Upper lobe of right lung (tissue), 1 donor: Measurements from ENCODE around the gene MMS22L. TPM values are rescaled to one million over a fixed set of nuclear protein-coding genes. Genes with fewer than 3 reads are reported as not detected.
A peak's percentile ranks its signal among the peaks of the same experiment; 100 is the strongest.

Experiments
- ATAC-seq: fragments of 200-7000 bp; cut with Tn5 transposase; one replicate; pipeline ENCODE4 v1.9.1; 2020; ENCODE audit warnings: mild to moderate bottlenecking, moderate library complexity
- DNase-seq: peaks from one replicate; pipeline ENCODE4 v3.0.0-alpha.2; 2020
- H3K27ac ChIP-seq: fragments of 200-600 bp; one replicate; pipeline ENCODE4 v1.8.0; 2022
- H3K27me3 ChIP-seq: fragments of 200-600 bp; one replicate; pipeline ENCODE4 v1.8.0; 2022; ENCODE audit warnings: mild to moderate bottlenecking
- H3K36me3 ChIP-seq: fragments of 200-600 bp; one replicate; pipeline ENCODE4 v1.8.0; 2022
- H3K4me1 ChIP-seq: fragments of 200-600 bp; one replicate; pipeline ENCODE4 v1.8.0; 2022
- H3K4me3 ChIP-seq: fragments of 200-600 bp; one replicate; pipeline ENCODE4 v1.8.0; 2022; ENCODE audit warnings: mild to moderate bottlenecking
- H3K9me3 ChIP-seq: fragments of 200-600 bp; one replicate; pipeline ENCODE4 v1.8.0; 2022
- intact Hi-C: fragments of 100-400 bp; cut with DNase I; formaldehyde crosslinking; loops from one replicate; pipeline ENCODE4 v1.11.0; 2022
- total RNA-seq: library from RNA; stranded (reverse); fragmentation: NEBNext Ultra II Directional; extraction: Animal tissue kit (Norgen Biotek cat#: 25700); gene quantifications from one replicate; pipeline ENCODE4 v1.2.1, GENCODE V29; 2021
- TF ChIP-seq, protein P1 (sequence below): fragments of 200-600 bp; IDR thresholded peaks from one replicate; pipeline ENCODE4 v1.8.0; 2022; ENCODE audit warnings: antibody characterized with exemption
- donor health status: DM: no; HTN: yes; CAD: no; lungs with severe emphysema.

The MMS22L gene
- total RNA-seq, 1 donor from 2014 or later, result 6.8 TPM

DNA sequence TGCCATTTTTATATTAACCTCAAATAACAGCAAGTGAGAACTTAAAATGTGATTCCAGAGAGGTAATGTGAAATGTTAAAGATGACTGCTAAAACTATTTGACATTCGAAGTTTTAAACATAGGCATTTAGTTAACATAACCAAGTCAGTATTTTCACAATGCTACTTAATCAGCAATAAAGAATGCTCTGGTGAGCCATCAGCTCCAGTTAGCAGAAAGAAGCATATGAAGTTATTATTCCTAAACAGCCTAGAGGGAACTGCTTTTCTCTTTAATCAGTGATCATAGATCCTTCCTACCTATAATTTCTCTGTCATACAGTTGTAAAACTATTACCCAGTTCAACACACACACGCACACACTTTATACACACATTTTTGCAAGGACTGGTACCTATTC lies 60.1 kb downstream of the MMS22L start:
- ATAC-seq, result no peak
- Histone ChIP-seq H3K4me3 (no peak overlapping the region), H3K27me3 (no peaks in the 10 kb centered on the region), H3K9me3 (no peaks in the 10 kb centered on the region), H3K36me3 (no peaks in the 10 kb centered on the region), H3K4me1 (no peaks in the 10 kb centered on the region), H3K27ac (no peak overlapping the region)
- DNase-seq, result no peak
- intact Hi-C loops, result no loop called here
- TF ChIP-seq, protein P1, sequence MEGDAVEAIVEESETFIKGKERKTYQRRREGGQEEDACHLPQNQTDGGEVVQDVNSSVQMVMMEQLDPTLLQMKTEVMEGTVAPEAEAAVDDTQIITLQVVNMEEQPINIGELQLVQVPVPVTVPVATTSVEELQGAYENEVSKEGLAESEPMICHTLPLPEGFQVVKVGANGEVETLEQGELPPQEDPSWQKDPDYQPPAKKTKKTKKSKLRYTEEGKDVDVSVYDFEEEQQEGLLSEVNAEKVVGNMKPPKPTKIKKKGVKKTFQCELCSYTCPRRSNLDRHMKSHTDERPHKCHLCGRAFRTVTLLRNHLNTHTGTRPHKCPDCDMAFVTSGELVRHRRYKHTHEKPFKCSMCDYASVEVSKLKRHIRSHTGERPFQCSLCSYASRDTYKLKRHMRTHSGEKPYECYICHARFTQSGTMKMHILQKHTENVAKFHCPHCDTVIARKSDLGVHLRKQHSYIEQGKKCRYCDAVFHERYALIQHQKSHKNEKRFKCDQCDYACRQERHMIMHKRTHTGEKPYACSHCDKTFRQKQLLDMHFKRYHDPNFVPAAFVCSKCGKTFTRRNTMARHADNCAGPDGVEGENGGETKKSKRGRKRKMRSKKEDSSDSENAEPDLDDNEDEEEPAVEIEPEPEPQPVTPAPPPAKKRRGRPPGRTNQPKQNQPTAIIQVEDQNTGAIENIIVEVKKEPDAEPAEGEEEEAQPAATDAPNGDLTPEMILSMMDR, result no peak

DNA sequence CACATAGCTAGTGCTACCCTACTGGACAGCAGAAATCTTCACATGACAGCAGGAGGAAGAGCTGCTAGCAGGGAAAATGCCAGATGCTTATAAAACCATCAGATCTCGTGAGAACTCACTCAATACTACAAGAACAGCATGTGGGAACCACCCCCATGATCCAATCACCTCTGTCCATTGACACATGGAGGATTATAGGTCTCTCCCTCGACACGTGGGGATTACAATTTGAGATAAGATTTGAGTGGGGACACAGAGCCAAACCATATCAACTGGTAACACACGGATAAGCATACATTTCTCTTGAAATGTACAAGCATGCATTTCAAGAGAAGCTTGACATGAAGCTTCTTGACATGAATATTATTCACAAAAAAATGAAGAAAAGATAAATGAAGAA lies 64.1 kb downstream of the MMS22L start:
- H3K4me1 ChIP-seq, result no peaks in the 10 kb centered on the region
- H3K4me3 ChIP-seq, result no peak overlapping the region
- H3K36me3 ChIP-seq, result no peaks in the 10 kb centered on the region
- no peak for ATAC-seq
- H3K27ac ChIP-seq, result no peak overlapping the region
- no peak for DNase-seq
- H3K9me3 ChIP-seq, result no peaks in the 10 kb centered on the region
- intact Hi-C loops, result no loop called here
- no peaks in the 10 kb centered on the region for H3K27me3 ChIP-seq
- TF ChIP-seq, protein P1, result no peak

DNA sequence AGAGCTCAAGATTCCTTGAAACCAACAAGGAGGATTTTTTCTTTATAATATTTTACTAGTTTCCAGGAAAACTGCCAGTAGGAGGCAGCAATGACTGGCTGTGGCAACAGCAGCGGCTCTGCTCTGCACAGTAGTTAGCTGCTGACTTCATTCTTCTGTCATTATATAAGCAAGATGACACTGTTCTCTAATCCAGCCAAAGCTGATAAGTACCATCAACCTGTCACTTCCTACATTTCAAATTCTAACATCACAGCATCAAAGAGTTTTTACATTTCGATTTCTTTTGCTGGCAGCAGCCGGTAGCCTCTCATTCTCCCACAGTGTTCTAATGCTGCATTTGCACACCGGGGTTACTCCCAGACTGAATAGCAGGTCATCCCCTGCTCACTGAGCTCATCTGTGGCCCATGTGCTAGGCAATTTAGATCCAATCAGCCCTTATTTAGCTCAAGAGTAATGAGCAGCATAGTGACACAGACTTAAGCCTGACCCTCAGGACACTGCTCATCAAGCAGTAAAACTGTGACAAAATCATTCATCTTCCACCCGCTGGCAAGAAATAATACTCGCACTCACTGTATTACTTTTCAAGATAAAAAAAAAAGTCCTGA lies 67.8 kb downstream of the MMS22L start:
- DNase-seq, result no peak
- H3K4me1 ChIP-seq, result no peaks in the 10 kb centered on the region
- peak; percentile 46 for ATAC-seq

DNA sequence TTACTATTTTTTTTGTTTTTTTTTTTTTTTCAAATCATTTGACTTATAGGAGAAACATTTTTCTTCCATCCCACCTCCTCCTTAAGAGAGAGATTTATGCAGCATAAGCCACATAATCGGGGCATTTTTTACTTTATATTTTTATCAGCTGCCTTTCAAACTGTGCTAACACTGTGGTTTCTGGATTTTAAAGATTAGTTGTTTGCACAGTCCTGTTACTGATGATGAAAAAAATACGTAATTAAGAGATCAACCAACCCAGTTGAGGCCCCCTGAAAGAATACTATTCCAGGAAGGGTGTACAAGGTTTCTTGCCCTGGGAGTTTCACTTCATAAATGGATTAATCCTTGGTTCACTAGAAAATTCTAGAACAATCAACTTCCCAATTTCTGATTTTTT lies 68.3 kb downstream of the MMS22L start:
- ATAC-seq, result no peak
- TF ChIP-seq, protein P1, result no peak
- intact Hi-C loops, result no loop called here

More for the DNA sequence above, 67.8 kb downstream of the MMS22L start:
- no peak overlapping the region for H3K27ac ChIP-seq
- no peaks in the 10 kb centered on the region for H3K27me3 ChIP-seq
- no peaks in the 10 kb centered on the region for H3K9me3 ChIP-seq
- H3K36me3 ChIP-seq, result no peaks in the 10 kb centered on the region
- intact Hi-C loops, result no loop called here
- no peak overlapping the region for H3K4me3 ChIP-seq
- TF ChIP-seq, protein P1, result peak; percentile 25

DNA sequence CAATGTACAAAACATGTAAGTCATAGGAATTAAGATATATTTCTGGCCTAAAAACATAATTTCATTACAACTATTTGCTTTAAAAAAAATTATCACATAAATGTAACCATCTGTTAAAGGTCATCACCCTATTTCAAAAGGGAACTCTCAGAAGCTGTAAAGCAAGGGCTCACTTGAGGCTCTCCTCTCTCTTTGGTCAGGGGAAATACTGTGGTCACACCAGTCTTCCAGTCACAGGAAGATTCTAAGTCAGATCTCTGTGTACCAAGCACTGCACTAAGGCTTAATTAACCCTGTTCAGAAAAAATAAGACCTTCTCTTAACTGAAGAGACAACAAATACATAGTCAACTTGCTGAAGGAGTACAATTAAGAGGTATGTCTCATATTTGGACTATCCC lies 75.6 kb downstream of the MMS22L start:
- TF ChIP-seq, protein P1, result no peak
- no peak overlapping the region for H3K4me3 ChIP-seq
- no peaks in the 10 kb centered on the region for H3K36me3 ChIP-seq
- no peaks in the 10 kb centered on the region for H3K4me1 ChIP-seq
- intact Hi-C loops, result no loop called here
- no peak overlapping the region for H3K27ac ChIP-seq
- no peaks in the 10 kb centered on the region for H3K27me3 ChIP-seq
- no peak for DNase-seq
- no peaks in the 10 kb centered on the region for H3K9me3 ChIP-seq
- ATAC-seq, result no peak

More for the DNA sequence above, 68.3 kb downstream of the MMS22L start:
- Histone ChIP-seq H3K36me3 (no peaks in the 10 kb centered on the region), H3K4me1 (no peaks in the 10 kb centered on the region), H3K27me3 (no peaks in the 10 kb centered on the region), H3K27ac (no peak overlapping the region), H3K9me3 (no peaks in the 10 kb centered on the region), H3K4me3 (no peak overlapping the region)
- no peak for DNase-seq

DNA sequence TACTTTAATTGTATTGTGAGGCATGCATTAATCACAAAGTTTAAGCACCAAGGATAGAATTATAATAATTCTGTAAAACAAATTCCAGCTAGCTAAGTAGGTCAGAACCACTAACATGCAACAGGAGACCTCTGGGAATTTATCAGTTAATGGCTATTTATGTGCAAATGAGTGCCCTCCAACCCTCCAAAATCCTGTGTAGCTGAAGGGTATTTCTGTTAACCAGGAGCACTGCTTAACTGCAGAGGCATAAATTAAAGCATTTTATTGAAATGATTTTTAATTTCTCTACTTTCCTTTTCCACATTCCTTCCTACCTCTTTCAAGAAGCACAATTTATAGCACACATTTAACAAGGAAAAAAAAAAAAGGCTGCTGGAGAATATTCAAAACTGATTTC lies 77.0 kb downstream of the MMS22L start:
- DNase-seq (no peak), ATAC-seq (no peak)
- H3K36me3 ChIP-seq, result no peaks in the 10 kb centered on the region
- H3K27me3 ChIP-seq, result no peaks in the 10 kb centered on the region
- H3K4me3 ChIP-seq, result no peak overlapping the region
- intact Hi-C loops, result no loop called here
- H3K9me3 ChIP-seq, result no peaks in the 10 kb centered on the region
- H3K27ac ChIP-seq, result no peak overlapping the region
- TF ChIP-seq, protein P1, result no peak
- no peaks in the 10 kb centered on the region for H3K4me1 ChIP-seq
